Measurements from ENCODE around the gene MYOG. TPM values are rescaled to one million over a fixed set of nuclear protein-coding genes. Genes with fewer than 3 reads are reported as not detected.

Gene MYOG
- total and polyA plus RNA-seq, 10 of the 15 experiments (the other 5 are each of a cell fraction or from before 2014, with no cell fraction given): not detected

DNA sequence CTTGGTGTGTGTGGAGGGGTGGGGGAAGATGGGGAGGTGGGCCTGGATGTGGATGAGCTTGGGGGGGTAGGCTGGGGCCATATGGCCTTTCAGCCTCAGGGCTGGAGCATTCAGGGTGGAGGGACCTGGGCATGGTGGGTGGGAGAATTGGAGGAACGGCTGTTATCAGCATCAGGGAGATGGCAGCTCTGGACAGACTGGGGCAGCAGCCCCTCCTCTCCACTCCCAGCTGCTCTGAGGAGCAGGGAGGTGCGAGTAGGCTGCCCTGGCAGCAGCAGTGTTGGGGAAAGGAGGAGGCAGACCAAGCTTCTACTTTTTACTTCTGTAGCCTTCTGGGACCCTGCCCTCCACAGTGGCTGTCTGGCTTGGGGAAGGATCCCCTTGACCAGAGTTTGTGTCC is 49.3 kb downstream of the MYOG start:
- Histone ChIP-seq H3K27ac (ENCODE audit: control insufficient read depth, insufficient read depth) (no peak overlapping the region), H3K4me2 (ENCODE audit: control insufficient read depth, insufficient read depth) (no peak overlapping the region), H3K36me3 (ENCODE audit: control insufficient read depth in 2 of 2, insufficient read depth in 2 of 2, low read length in 1 of 2) (no peaks in the 10 kb centered on the region; a peak in 1 of 4 replicates), H3K9ac (ENCODE audit: control insufficient read depth, insufficient read depth, low read length) (no peak overlapping the region), H2AFZ (ENCODE audit: control insufficient read depth, low read depth, low read length) (no peak overlapping the region), H3K4me3 (no peak overlapping the region), H3K79me2 (ENCODE audit: control insufficient read depth, insufficient read depth, low read length) (no peaks in the 10 kb centered on the region), H3K9me3 (replicated peaks; ENCODE audit: control insufficient read depth, insufficient read depth, low read length) (no peaks in the 10 kb centered on the region), H3K27me3 (replicated peaks in 1 of 2; ENCODE audit: control insufficient read depth in 2 of 2, insufficient read depth in 2 of 2, low read length in 1 of 2) (no peaks in the 10 kb centered on the region), H4K20me1 (ENCODE audit: control insufficient read depth, insufficient read depth) (peaks cover 6% of the 10 kb centered on the region), H3K4me1 (ENCODE audit: control insufficient read depth, insufficient read depth, low read length) (peaks cover 11% of the 10 kb centered on the region)
- in situ Hi-C loops (cut with MboI) (loop anchor here (5.0 kb wide), 1 partner anchor 181 kb away; no protein-coding TSS in a partner anchor), intact Hi-C loops (cut with micrococcal nuclease; ENCODE audit: unreplicated experiment) (loop anchor here (10.0 kb wide), 1 partner anchor 298 kb away; no protein-coding TSS in a partner anchor)
- POLR2A ChIA-PET: interaction anchor here (0.6 to 1.7 kb wide), 3 partner anchors 9 to 152 kb away, joined by 3 to 8 read pairs (median 5); no protein-coding TSS in a partner anchor
- RAD21 ChIA-PET (ENCODE audit: unreplicated experiment): interaction anchor here (0.7 to 1.1 kb wide), 3 partner anchors 20 to 375 kb away, joined by 3 read pairs; no protein-coding TSS in a partner anchor
- TF ChIP-seq CREM (IDR thresholded peaks at IDR 0.05; ENCODE audit: low read depth): no peak
- TF ChIP-seq KLF5 (IDR thresholded peaks at IDR 0.05; ENCODE audit: partially characterized antibody): no peak
- TF ChIP-seq, protein P1, sequence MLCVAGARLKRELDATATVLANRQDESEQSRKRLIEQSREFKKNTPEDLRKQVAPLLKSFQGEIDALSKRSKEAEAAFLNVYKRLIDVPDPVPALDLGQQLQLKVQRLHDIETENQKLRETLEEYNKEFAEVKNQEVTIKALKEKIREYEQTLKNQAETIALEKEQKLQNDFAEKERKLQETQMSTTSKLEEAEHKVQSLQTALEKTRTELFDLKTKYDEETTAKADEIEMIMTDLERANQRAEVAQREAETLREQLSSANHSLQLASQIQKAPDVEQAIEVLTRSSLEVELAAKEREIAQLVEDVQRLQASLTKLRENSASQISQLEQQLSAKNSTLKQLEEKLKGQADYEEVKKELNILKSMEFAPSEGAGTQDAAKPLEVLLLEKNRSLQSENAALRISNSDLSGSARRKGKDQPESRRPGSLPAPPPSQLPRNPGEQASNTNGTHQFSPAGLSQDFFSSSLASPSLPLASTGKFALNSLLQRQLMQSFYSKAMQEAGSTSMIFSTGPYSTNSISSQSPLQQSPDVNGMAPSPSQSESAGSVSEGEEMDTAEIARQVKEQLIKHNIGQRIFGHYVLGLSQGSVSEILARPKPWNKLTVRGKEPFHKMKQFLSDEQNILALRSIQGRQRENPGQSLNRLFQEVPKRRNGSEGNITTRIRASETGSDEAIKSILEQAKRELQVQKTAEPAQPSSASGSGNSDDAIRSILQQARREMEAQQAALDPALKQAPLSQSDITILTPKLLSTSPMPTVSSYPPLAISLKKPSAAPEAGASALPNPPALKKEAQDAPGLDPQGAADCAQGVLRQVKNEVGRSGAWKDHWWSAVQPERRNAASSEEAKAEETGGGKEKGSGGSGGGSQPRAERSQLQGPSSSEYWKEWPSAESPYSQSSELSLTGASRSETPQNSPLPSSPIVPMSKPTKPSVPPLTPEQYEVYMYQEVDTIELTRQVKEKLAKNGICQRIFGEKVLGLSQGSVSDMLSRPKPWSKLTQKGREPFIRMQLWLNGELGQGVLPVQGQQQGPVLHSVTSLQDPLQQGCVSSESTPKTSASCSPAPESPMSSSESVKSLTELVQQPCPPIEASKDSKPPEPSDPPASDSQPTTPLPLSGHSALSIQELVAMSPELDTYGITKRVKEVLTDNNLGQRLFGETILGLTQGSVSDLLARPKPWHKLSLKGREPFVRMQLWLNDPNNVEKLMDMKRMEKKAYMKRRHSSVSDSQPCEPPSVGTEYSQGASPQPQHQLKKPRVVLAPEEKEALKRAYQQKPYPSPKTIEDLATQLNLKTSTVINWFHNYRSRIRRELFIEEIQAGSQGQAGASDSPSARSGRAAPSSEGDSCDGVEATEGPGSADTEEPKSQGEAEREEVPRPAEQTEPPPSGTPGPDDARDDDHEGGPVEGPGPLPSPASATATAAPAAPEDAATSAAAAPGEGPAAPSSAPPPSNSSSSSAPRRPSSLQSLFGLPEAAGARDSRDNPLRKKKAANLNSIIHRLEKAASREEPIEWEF (IDR thresholded peaks at IDR 0.05; ENCODE audit: insufficient replicate concordance, low read depth, low read length): no peak
- TF ChIP-seq WRNIP1 (IDR thresholded peaks at IDR 0.05; ENCODE audit: borderline replicate concordance, low read depth, low read length): no peak
- TF ChIP-seq, protein P2, sequence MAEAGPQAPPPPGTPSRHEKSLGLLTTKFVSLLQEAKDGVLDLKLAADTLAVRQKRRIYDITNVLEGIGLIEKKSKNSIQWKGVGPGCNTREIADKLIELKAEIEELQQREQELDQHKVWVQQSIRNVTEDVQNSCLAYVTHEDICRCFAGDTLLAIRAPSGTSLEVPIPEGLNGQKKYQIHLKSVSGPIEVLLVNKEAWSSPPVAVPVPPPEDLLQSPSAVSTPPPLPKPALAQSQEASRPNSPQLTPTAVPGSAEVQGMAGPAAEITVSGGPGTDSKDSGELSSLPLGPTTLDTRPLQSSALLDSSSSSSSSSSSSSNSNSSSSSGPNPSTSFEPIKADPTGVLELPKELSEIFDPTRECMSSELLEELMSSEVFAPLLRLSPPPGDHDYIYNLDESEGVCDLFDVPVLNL (IDR thresholded peaks at IDR 0.05; ENCODE audit: low read depth, low read length): no peak
- TF ChIP-seq NRF1 (conservative IDR thresholded peaks at IDR 0.05; ENCODE audit: low read depth, low read length): no peak
- TF ChIP-seq RCOR1 (conservative IDR thresholded peaks at IDR 0.05; ENCODE audit: low read depth, low read length): no peak
- no peak for TF ChIP-seq SRF (IDR thresholded peaks at IDR 0.05; ENCODE audit: low read depth in 2 of 2, low read length in 2 of 2)
- no peak for TF ChIP-seq MYB (IDR thresholded peaks at IDR 0.05; ENCODE audit: borderline replicate concordance, low read depth, low read length)
- no peak for TF ChIP-seq KDM1A (IDR thresholded peaks at IDR 0.05; ENCODE audit: borderline replicate concordance)
- TF ChIP-seq SREBF1 (IDR thresholded peaks at IDR 0.05; ENCODE audit: low read length): no peak
- no peak for TF ChIP-seq ETV6 (conservative IDR thresholded peaks at IDR 0.05 in 1 of 2, IDR thresholded peaks at IDR 0.05 in 1 of 2; ENCODE audit: borderline replicate concordance in 1 of 2, low read depth in 1 of 2)
- DNase-seq (ENCODE audit: low read depth, low spot score) (no peak), FAIRE-seq (no peak), ATAC-seq (no peak)
- 22% methylated on average over 2 of the region's 2 CpGs for WGBS (ENCODE audit: insufficient coverage, insufficient replicate concordance, low lambda C conversion rate, missing lambda C conversion rate)
- BruUV-seq (replicated peaks): no TSS peak
- SMC1A ChIA-PET (ENCODE audit: uncharacterized antibody, unreplicated experiment): no interaction called here
- CTCF ChIA-PET: interaction anchor here (0.8 to 9.7 kb wide), 9 partner anchors 9 to 302 kb away, joined by 3 to 127 read pairs (median 4); partner anchors contain the start of gene PPFIA4
